Ovary (tissue), 3 donors: ENCODE data around the gene TMEM164.

ENCODE experiments used
- EP300 ChIP-seq: sonication (generic); formaldehyde crosslinking; IDR thresholded peaks from one replicate; pipeline ENCODE4 v1.6.1; 2017; ENCODE audit warnings: antibody characterized with exemption
- POLR2A ChIP-seq: fragments of 450-650 bp; IDR thresholded peaks from one replicate; pipeline ENCODE4 v1.6.1; 2017; ENCODE audit warnings: antibody characterized with exemption, mild to moderate bottlenecking, moderate library complexity
- TF ChIP-seq, protein P1 (sequence below), 3 donors: fragments of 450-650 bp in 2 of 3; fragments of 200-600 bp in 1 of 3; IDR thresholded peaks; one replicate each; pipeline versions ENCODE4 v1.5.1 to v1.8.0; 2016 to 2022; ENCODE audit warnings: antibody characterized with exemption in 3 of 3, mild to moderate bottlenecking in 1 of 3
- donor health status: DM: no; HTN: no; CAD: no.

- TF ChIP-seq, protein P1, sequence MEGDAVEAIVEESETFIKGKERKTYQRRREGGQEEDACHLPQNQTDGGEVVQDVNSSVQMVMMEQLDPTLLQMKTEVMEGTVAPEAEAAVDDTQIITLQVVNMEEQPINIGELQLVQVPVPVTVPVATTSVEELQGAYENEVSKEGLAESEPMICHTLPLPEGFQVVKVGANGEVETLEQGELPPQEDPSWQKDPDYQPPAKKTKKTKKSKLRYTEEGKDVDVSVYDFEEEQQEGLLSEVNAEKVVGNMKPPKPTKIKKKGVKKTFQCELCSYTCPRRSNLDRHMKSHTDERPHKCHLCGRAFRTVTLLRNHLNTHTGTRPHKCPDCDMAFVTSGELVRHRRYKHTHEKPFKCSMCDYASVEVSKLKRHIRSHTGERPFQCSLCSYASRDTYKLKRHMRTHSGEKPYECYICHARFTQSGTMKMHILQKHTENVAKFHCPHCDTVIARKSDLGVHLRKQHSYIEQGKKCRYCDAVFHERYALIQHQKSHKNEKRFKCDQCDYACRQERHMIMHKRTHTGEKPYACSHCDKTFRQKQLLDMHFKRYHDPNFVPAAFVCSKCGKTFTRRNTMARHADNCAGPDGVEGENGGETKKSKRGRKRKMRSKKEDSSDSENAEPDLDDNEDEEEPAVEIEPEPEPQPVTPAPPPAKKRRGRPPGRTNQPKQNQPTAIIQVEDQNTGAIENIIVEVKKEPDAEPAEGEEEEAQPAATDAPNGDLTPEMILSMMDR (IDR thresholded peaks at IDR 0.05): no peak
- no peak for TF ChIP-seq POLR2A
- no peak for TF ChIP-seq EP300
Measured at GRCh38 chrX:110204986-110205385, 202.1 kb downstream of the TMEM164 start.
